Esophagus squamous epithelium (tissue), 4 donors: ENCODE data around the gene CCNL1.

Source experiments
- POLR2A ChIP-seq, 4 donors: fragments of 450-650 bp; IDR thresholded peaks; one replicate each; pipeline ENCODE4 v1.6.1; 2017; ENCODE audit warnings: antibody characterized with exemption in 4 of 4, mild to moderate bottlenecking in 4 of 4, moderate library complexity in 3 of 4
- TF ChIP-seq, protein P1 (sequence below), 6 experiments: fragments of 450-650 bp in 4 of 6; fragments of 200-600 bp in 2 of 6; sonication (generic) in 2 of 6; IDR thresholded peaks; one replicate each; pipeline ENCODE4 v1.5.1; 2016 to 2019; ENCODE audit warnings: antibody characterized with exemption in 6 of 6, mild to moderate bottlenecking in 4 of 6, moderate library complexity in 4 of 6

DNA sequence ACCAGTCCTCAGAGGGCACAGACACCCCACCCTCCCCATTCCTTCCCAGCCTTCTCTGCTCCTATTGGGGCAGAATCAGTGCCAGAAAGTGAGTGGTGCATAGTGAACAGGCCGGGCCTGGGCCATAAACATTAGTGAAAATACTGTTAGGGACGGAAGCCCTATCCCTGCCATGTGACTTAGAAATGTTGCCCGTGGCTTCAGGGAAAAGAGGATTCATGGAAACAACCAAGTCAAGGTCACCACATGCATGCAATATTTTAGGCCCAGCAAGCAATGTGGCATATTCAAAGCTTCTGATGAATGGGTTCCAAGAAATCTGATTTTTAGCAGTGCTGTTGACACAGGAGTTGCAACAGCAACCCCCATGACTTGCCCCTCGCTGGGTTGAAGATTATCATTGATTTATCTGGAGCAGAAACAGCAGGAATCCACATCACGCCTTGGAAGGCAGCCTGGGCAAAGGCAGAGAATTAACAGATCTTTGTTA, 52.3 kb downstream of the CCNL1 start:
- TF ChIP-seq, protein P1, sequence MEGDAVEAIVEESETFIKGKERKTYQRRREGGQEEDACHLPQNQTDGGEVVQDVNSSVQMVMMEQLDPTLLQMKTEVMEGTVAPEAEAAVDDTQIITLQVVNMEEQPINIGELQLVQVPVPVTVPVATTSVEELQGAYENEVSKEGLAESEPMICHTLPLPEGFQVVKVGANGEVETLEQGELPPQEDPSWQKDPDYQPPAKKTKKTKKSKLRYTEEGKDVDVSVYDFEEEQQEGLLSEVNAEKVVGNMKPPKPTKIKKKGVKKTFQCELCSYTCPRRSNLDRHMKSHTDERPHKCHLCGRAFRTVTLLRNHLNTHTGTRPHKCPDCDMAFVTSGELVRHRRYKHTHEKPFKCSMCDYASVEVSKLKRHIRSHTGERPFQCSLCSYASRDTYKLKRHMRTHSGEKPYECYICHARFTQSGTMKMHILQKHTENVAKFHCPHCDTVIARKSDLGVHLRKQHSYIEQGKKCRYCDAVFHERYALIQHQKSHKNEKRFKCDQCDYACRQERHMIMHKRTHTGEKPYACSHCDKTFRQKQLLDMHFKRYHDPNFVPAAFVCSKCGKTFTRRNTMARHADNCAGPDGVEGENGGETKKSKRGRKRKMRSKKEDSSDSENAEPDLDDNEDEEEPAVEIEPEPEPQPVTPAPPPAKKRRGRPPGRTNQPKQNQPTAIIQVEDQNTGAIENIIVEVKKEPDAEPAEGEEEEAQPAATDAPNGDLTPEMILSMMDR (IDR thresholded peaks at IDR 0.05) = no peak
- TF ChIP-seq POLR2A (IDR thresholded peaks at IDR 0.05) = no peak
